PC-9 (cell line): ENCODE results near the gene SOX4. TPM values are rescaled to one million over a fixed set of nuclear protein-coding genes. Genes with fewer than 3 reads are reported as not detected.

Source experiments
- BruUV-seq: library from RNA; stranded (reverse); fragments of 400-500 nt; replicated peaks from 2 replicates; lab custom pipeline; 2021; lab: Mats Ljungman, UMichigan
- CTCF ChIA-PET: fragments of 300-600 bp; sonication (Branson Sonifier 250); formaldehyde crosslinking; loops from one replicate; lab custom pipeline; 2022; ENCODE audit warnings: antibody characterized with exemption; lab: Charles Lee
- POLR2A ChIA-PET: fragments of 300-600 bp; sonication (Branson Sonifier 250); formaldehyde crosslinking; loops from one replicate; lab custom pipeline; 2022; ENCODE audit warnings: antibody characterized with exemption; ENCODE audit not compliant: unreplicated experiment; lab: Charles Lee
- DNase-seq, 2 experiments: peaks; one replicate each; pipeline versions ENCODE4 v3.0.0 to v3.0.0-alpha.2; 2015 to 2022; ENCODE audit warnings: mixed read lengths in 1 of 2
- H2AFZ ChIP-seq: fragments of 200-600 bp; sonication (generic); 2 replicates; pipeline ENCODE4 v1.8.1; 2017; ENCODE audit warnings: antibody characterized with exemption
- H3F3A ChIP-seq: fragments of 200-600 bp; sonication (generic); 2 replicates; pipeline ENCODE4 v1.8.1; 2017; ENCODE audit warnings: antibody characterized with exemption, mild to moderate bottlenecking, low read depth; ENCODE audit not compliant: insufficient read depth
- H3K27ac ChIP-seq: fragments of 200-600 bp; sonication (generic); 2 replicates; pipeline ENCODE4 v1.6.1; 2016; ENCODE audit warnings: mixed run types
- H3K27me3 ChIP-seq: fragments of 200-600 bp; sonication (generic); 2 replicates; pipeline ENCODE4 v1.6.1; 2016; ENCODE audit warnings: low read depth, mixed run types; ENCODE audit not compliant: insufficient read depth
- H3K36me3 ChIP-seq: fragments of 200-600 bp; sonication (generic); 2 replicates; pipeline ENCODE4 v1.6.1; 2016; ENCODE audit warnings: low read depth, mixed run types
- H3K4me1 ChIP-seq: fragments of 200-600 bp; sonication (generic); replicated peaks from 2 replicates; pipeline ENCODE4 v1.6.1; 2016; ENCODE audit warnings: mixed run types; ENCODE audit not compliant: insufficient read depth
- H3K4me2 ChIP-seq: fragments of 200-600 bp; sonication (generic); 2 replicates; pipeline ENCODE4 v1.6.1; 2017; ENCODE audit warnings: mixed run types
- H3K4me3 ChIP-seq: fragments of 200-600 bp; sonication (generic); 2 replicates; pipeline ENCODE4 v1.6.1; 2016; ENCODE audit warnings: mixed run types
- H3K79me2 ChIP-seq: fragments of 200-600 bp; sonication (generic); 2 replicates; pipeline ENCODE4 v1.6.1; 2017; ENCODE audit warnings: low read depth, mixed run types
- H3K9me2 ChIP-seq: fragments of 200-600 bp; sonication (generic); 2 replicates; pipeline ENCODE4 v1.8.1; 2017; ENCODE audit warnings: mild to moderate bottlenecking; ENCODE audit not compliant: insufficient read depth
- H3K9me3 ChIP-seq: fragments of 200-600 bp; sonication (generic); 2 replicates; pipeline ENCODE4 v1.8.1; 2016; ENCODE audit warnings: low read depth; ENCODE audit not compliant: insufficient read depth
- H4K20me1 ChIP-seq: fragments of 200-600 bp; sonication (generic); 2 replicates; pipeline ENCODE4 v1.8.1; 2017; ENCODE audit not compliant: insufficient read depth
- CTCF ChIP-seq: fragments of 200-600 bp; sonication (generic); conservative IDR thresholded peaks from 2 replicates; pipeline ENCODE4 v1.6.1; 2017; ENCODE audit warnings: mixed run types, antibody characterized with exemption, mild to moderate bottlenecking, moderate library complexity
- EZH2 ChIP-seq: fragments of 200-600 bp; sonication (generic); IDR thresholded peaks from 2 replicates; pipeline ENCODE4 v1.8.0; 2017; ENCODE audit warnings: antibody characterized with exemption, low read depth
- intact Hi-C: fragments of 100-400 bp; cut with micrococcal nuclease; formaldehyde crosslinking; loops from one replicate; pipeline ENCODE4 v1.10.0; 2022; ENCODE audit not compliant: unreplicated experiment
- total RNA-seq: library from RNA; stranded (reverse); gene quantifications from 2 replicates; pipeline ENCODE4 v1.2.3, GENCODE V29; 2021

The SOX4 gene
- total RNA-seq, 1 experiment from 2014 or later, result 32.8 TPM

GRCh38 chr6:21611485-21611884 is 17.9 kb downstream of the SOX4 start:
- Histone ChIP-seq H3K79me2 (no peaks in the 10 kb centered on the region), H3K4me1 (peaks cover 16% of the 10 kb centered on the region), H3K36me3 (no peaks in the 10 kb centered on the region), H3F3A (no peaks in the 10 kb centered on the region; the same call in 1 of the 2 replicates), H3K4me2 (no peak overlapping the region), H3K27me3 (no peaks in the 10 kb centered on the region), H4K20me1 (no peaks in the 10 kb centered on the region), H3K9me3 (no peaks in the 10 kb centered on the region), H3K9me2 (no peaks in the 10 kb centered on the region), H3K27ac (no peak overlapping the region), H3K4me3 (no peak overlapping the region), H2AFZ (no peak overlapping the region)
- ChIA-PET POLR2A (no interaction called here), CTCF (no interaction called here)
- no peak for TF ChIP-seq CTCF
- no peak for DNase-seq
- intact Hi-C loops, result no loop called here
- no TSS peak for BruUV-seq

GRCh38 chr6:21612067-21612745 is 18.7 kb downstream of the SOX4 start:
- H4K20me1 ChIP-seq, result no peaks in the 10 kb centered on the region
- intact Hi-C loops, result no loop called here
- H3K9me3 ChIP-seq, result no peaks in the 10 kb centered on the region
- no peak overlapping the region for H3K4me2 ChIP-seq
- ChIA-PET CTCF (no interaction called here), POLR2A (no interaction called here)
- H2AFZ ChIP-seq, result no peak overlapping the region
- H3F3A ChIP-seq, result no peaks in the 10 kb centered on the region; the same call in 1 of the 2 replicates
- H3K79me2 ChIP-seq, result no peaks in the 10 kb centered on the region
- H3K27me3 ChIP-seq, result no peaks in the 10 kb centered on the region
- no peak overlapping the region for H3K27ac ChIP-seq
- no TSS peak for BruUV-seq
- H3K4me3 ChIP-seq, result no peak overlapping the region
- H3K4me1 ChIP-seq, result peaks cover 18% of the 10 kb centered on the region
- no peak for DNase-seq
- no peaks in the 10 kb centered on the region for H3K9me2 ChIP-seq
- H3K36me3 ChIP-seq, result no peaks in the 10 kb centered on the region
- no peak for TF ChIP-seq CTCF
- no peak for TF ChIP-seq EZH2

- Histone ChIP-seq H3K79me2 (no peaks in the 10 kb centered on the region), H3K9me2 (no peaks in the 10 kb centered on the region), H3K4me1 (peaks cover 18% of the 10 kb centered on the region), H3F3A (no peaks in the 10 kb centered on the region; the same call in 1 of the 2 replicates), H4K20me1 (no peaks in the 10 kb centered on the region), H3K36me3 (no peaks in the 10 kb centered on the region), H3K4me2 (no peak overlapping the region), H3K27me3 (no peaks in the 10 kb centered on the region), H3K27ac (no peak overlapping the region), H3K4me3 (no peak overlapping the region), H3K9me3 (no peaks in the 10 kb centered on the region), H2AFZ (no peak overlapping the region)
- no peak for TF ChIP-seq CTCF
- TF ChIP-seq EZH2, result no peak
- intact Hi-C loops, result no loop called here
- ChIA-PET POLR2A (interaction anchor here (0.7 kb wide), 1 partner anchor 132 kb away, joined by 4 read pairs; no protein-coding TSS in a partner anchor), CTCF (no interaction called here)
- no peak for DNase-seq
- BruUV-seq, result no TSS peak
These were observed 20.3 kb downstream of the SOX4 start for GRCh38 chr6:21613809-21614208.
